ENCODE data around the gene PIPOX. TPM values are rescaled to one million over a fixed set of nuclear protein-coding genes. Genes with fewer than 3 reads are reported as not detected.

PIPOX gene
- total RNA-seq, result 1.3 TPM
- 0.96 TPM for polyA plus RNA-seq
- long read RNA-seq, donor 1, result 0 reads
- long read RNA-seq, donor 2, result 0 reads
- long read RNA-seq, donor 3, result 0 reads
- long read RNA-seq, donor 4, result 0 reads
- long read RNA-seq, donor 5, partial matches to known transcripts, result 8 of 9 reads
- long read RNA-seq, donor 5, other reads (novel, unspliced or antisense), result 0 of 9 reads
- long read RNA-seq, donor 6, result 0 reads
- long read RNA-seq, donor 7, result 0 reads
- long read RNA-seq, donor 8, result 0 reads
- long read RNA-seq, donor 9, result 0 reads
- long read RNA-seq, donor 10, result 0 reads

- WGBS, result 59% methylated on average over 13 of the region's 13 CpGs
- peak in 1 of 9 donors; percentile 10 for DNase-seq (ENCODE audit: low read depth in 6 of 9, low spot score in 9 of 9)
- Histone ChIP-seq H3K4me1 (ENCODE audit: control insufficient read depth in 2 of 2, insufficient read depth in 2 of 2, low read length in 2 of 2) (peaks cover 0 to 10% of the 10 kb centered on the region in 2 donors), H3K4me3 (ENCODE audit: low read length in 2 of 2) (no peak within 1 kb of the TSS), H3K27me3 (ENCODE audit: control insufficient read depth in 2 of 2, insufficient read depth in 1 of 2, low read length in 1 of 2) (peaks cover 0 to 14% of the 10 kb centered on the region in 2 donors), H3K36me3 (ENCODE audit: control insufficient read depth in 2 of 2, insufficient read depth in 2 of 2, low read length in 1 of 2) (no peaks in the 10 kb centered on the region), H3K27ac (ENCODE audit: low read depth in 1 of 2, low read length in 1 of 2) (peak within 1 kb of the TSS in 1 of 2 donors; percentile 32), H3K9me3 (ENCODE audit: control insufficient read depth in 2 of 2, insufficient read depth in 1 of 2, low read length in 1 of 2) (no peaks in the 10 kb centered on the region)
Observed at GRCh38 chr17:29042679-29043538, at the start of gene PIPOX. PIPOX (plus strand) TSS chr17:29043141; CDS start chr17:29043226, 85 bp downstream.

DNA sequence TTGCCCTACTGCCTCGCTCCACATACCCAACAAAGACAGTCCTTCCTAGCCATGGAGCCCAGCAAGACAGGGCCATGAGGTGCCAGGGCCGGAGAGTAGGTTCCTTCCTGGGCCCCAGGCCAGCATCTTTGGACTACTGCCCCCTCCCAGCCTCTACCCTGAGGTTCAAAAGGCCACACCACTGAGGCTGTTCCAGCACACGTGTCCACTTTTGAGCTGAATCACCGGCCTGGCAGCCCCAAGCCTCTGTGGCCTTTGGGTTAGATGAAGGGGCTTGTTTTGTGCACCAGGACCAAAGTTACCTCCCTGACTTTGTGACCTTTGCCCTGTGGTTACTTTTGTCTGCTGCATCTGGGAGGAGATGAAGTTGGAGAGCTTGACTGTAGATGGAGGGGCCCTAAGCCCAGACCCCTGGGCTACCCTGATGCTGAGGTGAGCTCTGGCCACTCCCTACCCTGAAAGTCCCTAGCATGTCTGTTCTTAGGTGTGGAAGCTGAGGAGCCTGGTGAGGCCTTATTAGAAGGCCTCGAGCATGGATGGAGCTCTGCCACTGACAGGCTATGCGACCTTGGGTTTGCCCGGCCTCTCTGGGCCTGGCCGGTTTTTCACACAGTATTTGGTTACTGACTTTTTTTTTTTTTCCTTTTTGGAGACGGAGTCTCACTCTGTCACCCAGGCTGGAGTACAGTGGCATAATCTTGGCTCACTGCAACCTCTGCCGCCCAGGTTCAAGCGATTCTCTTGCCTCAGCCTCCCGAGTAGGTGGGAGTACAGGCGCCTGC lies 49.1 kb upstream of the PIPOX start:
- Histone ChIP-seq H3K27me3 (ENCODE audit: control insufficient read depth in 2 of 2, insufficient read depth in 1 of 2, low read length in 1 of 2) (peaks cover 0 to 22% of the 10 kb centered on the region in 2 donors), H3K9me3 (ENCODE audit: control insufficient read depth in 2 of 2, insufficient read depth in 1 of 2, low read length in 1 of 2) (no peaks in the 10 kb centered on the region), H3K4me1 (ENCODE audit: control insufficient read depth in 2 of 2, insufficient read depth in 2 of 2, low read length in 2 of 2) (no peaks in the 10 kb centered on the region), H3K27ac (ENCODE audit: low read depth in 1 of 2, low read length in 1 of 2) (no peak overlapping the region), H3K4me3 (ENCODE audit: low read length in 2 of 2) (no peak overlapping the region), H3K36me3 (ENCODE audit: control insufficient read depth in 2 of 2, insufficient read depth in 2 of 2, low read length in 1 of 2) (no peaks in the 10 kb centered on the region)
- no peak for DNase-seq (ENCODE audit: low read depth in 6 of 9, low spot score in 9 of 9)
- WGBS, result 93% methylated on average over 13 of the region's 13 CpGs

DNA sequence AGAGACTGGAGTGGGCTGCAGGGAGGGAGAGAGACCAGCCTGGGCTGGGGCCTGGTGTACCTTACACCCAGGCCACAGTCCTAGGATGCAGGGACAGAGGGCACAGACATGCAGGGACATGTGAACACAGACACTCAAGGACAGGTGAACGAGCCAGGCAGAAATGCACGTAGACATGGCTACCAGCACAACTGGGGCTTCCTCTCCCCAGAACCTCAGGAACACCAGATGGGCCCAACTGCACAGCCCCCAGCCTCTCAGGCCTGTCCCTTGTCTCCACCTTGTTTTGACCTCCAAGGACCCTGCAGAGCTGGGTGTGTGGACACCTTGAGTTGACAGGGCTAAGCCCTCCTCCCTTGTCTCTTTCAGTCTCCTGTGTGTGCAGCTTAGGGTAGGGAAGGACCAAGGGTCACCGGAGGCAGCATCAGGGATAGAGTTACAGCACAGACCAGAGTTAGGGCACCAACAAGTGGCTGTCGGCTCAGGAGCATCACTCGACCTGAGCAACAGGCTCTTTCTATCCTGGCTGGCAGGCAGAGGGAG lies 46.3 kb upstream of the PIPOX start:
- no peaks in the 10 kb centered on the region for H3K36me3 ChIP-seq (ENCODE audit: control insufficient read depth in 2 of 2, insufficient read depth in 2 of 2, low read length in 1 of 2)
- no peak overlapping the region for H3K4me3 ChIP-seq (ENCODE audit: low read length in 2 of 2)
- no peaks in the 10 kb centered on the region for H3K4me1 ChIP-seq (ENCODE audit: control insufficient read depth in 2 of 2, insufficient read depth in 2 of 2, low read length in 2 of 2)
- DNase-seq (ENCODE audit: low read depth in 6 of 9, low spot score in 9 of 9), result no peak
- H3K27me3 ChIP-seq (ENCODE audit: control insufficient read depth in 2 of 2, insufficient read depth in 1 of 2, low read length in 1 of 2), result peaks cover 0 to 37% of the 10 kb centered on the region in 2 donors
- no peaks in the 10 kb centered on the region for H3K9me3 ChIP-seq (ENCODE audit: control insufficient read depth in 2 of 2, insufficient read depth in 1 of 2, low read length in 1 of 2)
- no peak overlapping the region for H3K27ac ChIP-seq (ENCODE audit: low read depth in 1 of 2, low read length in 1 of 2)
- WGBS, result 70% methylated on average over 5 of the region's 5 CpGs

DNA sequence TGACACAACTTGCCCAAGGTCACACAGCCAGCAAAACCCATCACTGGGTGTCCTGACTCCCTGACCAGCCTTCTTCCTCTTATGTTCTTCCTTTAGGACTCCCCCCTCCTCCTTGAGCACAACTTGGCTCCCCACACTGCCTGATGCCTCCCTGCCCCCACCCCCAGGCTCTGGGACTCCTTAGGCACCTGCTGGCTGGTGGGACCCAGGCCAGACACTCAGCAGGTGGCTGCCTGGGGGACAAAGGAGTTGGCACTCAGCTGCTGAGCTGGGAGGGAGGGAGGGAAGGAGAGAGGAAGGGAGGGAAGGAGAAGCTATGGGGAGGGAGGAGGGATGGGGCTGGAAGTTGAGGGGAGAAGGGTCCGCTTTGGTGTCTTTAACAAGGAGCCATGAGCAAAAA lies 45.1 kb upstream of the PIPOX start:
- Histone ChIP-seq H3K4me1 (ENCODE audit: control insufficient read depth in 2 of 2, insufficient read depth in 2 of 2, low read length in 2 of 2) (no peaks in the 10 kb centered on the region), H3K4me3 (ENCODE audit: low read length in 2 of 2) (no peak overlapping the region), H3K9me3 (ENCODE audit: control insufficient read depth in 2 of 2, insufficient read depth in 1 of 2, low read length in 1 of 2) (no peaks in the 10 kb centered on the region), H3K27ac (ENCODE audit: low read depth in 1 of 2, low read length in 1 of 2) (no peak overlapping the region), H3K27me3 (ENCODE audit: control insufficient read depth in 2 of 2, insufficient read depth in 1 of 2, low read length in 1 of 2) (peaks cover 1 to 46% of the 10 kb centered on the region in 2 donors), H3K36me3 (ENCODE audit: control insufficient read depth in 2 of 2, insufficient read depth in 2 of 2, low read length in 1 of 2) (no peaks in the 10 kb centered on the region)
- DNase-seq (ENCODE audit: low read depth in 6 of 9, low spot score in 9 of 9), result no peak
- WGBS, result 100% methylated on average over 1 of the region's 1 CpG

- no peak for DNase-seq (ENCODE audit: low read depth in 6 of 9, low spot score in 9 of 9)
- Histone ChIP-seq H3K9me3 (ENCODE audit: control insufficient read depth in 2 of 2, insufficient read depth in 1 of 2, low read length in 1 of 2) (peaks cover 1 to 6% of the 10 kb centered on the region in 2 donors), H3K4me3 (ENCODE audit: low read length in 2 of 2) (no peak overlapping the region), H3K27me3 (ENCODE audit: control insufficient read depth in 2 of 2, insufficient read depth in 1 of 2, low read length in 1 of 2) (peaks cover 13 to 60% of the 10 kb centered on the region in 2 donors), H3K27ac (ENCODE audit: low read depth in 1 of 2, low read length in 1 of 2) (no peak overlapping the region), H3K4me1 (ENCODE audit: control insufficient read depth in 2 of 2, insufficient read depth in 2 of 2, low read length in 2 of 2) (no peaks in the 10 kb centered on the region), H3K36me3 (ENCODE audit: control insufficient read depth in 2 of 2, insufficient read depth in 2 of 2, low read length in 1 of 2) (no peaks in the 10 kb centered on the region)
- 66% methylated on average over 5 of the region's 5 CpGs for WGBS
Observed at GRCh38 chr17:28999206-28999605, 43.7 kb upstream of the PIPOX start.

GRCh38 chr17:29000973-29001372 lies 42.0 kb upstream of the PIPOX start:
- Histone ChIP-seq H3K27ac (ENCODE audit: low read depth in 1 of 2, low read length in 1 of 2) (no peak overlapping the region), H3K9me3 (ENCODE audit: control insufficient read depth in 2 of 2, insufficient read depth in 1 of 2, low read length in 1 of 2) (peaks cover 1 to 6% of the 10 kb centered on the region in 2 donors), H3K4me3 (ENCODE audit: low read length in 2 of 2) (no peak overlapping the region), H3K4me1 (ENCODE audit: control insufficient read depth in 2 of 2, insufficient read depth in 2 of 2, low read length in 2 of 2) (peaks cover 0 to under 1% of the 10 kb centered on the region in 2 donors), H3K36me3 (ENCODE audit: control insufficient read depth in 2 of 2, insufficient read depth in 2 of 2, low read length in 1 of 2) (no peaks in the 10 kb centered on the region), H3K27me3 (ENCODE audit: control insufficient read depth in 2 of 2, insufficient read depth in 1 of 2, low read length in 1 of 2) (peaks cover 29 to 74% of the 10 kb centered on the region in 2 donors)
- 86% methylated on average over 5 of the region's 5 CpGs for WGBS
- DNase-seq (ENCODE audit: low read depth in 6 of 9, low spot score in 9 of 9), result no peak

GRCh38 chr17:29002811-29003210 lies 40.1 kb upstream of the PIPOX start:
- DNase-seq (ENCODE audit: low read depth in 6 of 9, low spot score in 9 of 9), result no peak
- Histone ChIP-seq H3K27me3 (ENCODE audit: control insufficient read depth in 2 of 2, insufficient read depth in 1 of 2, low read length in 1 of 2) (peaks cover 35 to 81% of the 10 kb centered on the region in 2 donors), H3K4me1 (ENCODE audit: control insufficient read depth in 2 of 2, insufficient read depth in 2 of 2, low read length in 2 of 2) (peaks cover 0 to 4% of the 10 kb centered on the region in 2 donors), H3K9me3 (ENCODE audit: control insufficient read depth in 2 of 2, insufficient read depth in 1 of 2, low read length in 1 of 2) (peaks cover 1 to 6% of the 10 kb centered on the region in 2 donors), H3K4me3 (ENCODE audit: low read length in 2 of 2) (no peak overlapping the region), H3K27ac (ENCODE audit: low read depth in 1 of 2, low read length in 1 of 2) (no peak overlapping the region), H3K36me3 (ENCODE audit: control insufficient read depth in 2 of 2, insufficient read depth in 2 of 2, low read length in 1 of 2) (no peaks in the 10 kb centered on the region)
- 56% methylated on average over 4 of the region's 4 CpGs for WGBS

DNA sequence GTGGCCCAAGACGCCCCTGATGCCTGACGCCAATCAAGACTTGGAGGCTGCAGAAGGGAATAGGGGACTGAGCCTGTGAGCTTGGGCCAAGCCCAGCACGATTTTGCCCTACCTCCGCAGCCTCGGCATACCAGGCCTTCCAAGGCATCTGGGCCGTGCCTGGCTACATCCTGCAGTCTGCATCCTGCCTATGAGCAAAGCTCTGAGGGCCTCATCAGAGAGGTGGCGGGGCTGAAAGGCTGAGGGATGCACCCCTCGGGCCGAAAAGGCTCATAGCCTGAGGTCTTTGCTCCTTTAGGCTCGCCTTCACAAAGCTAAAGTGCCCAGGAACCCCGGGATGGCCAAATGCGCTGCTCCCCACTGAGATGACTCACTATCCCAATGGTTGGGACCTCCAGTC lies 39.7 kb upstream of the PIPOX start:
- H3K4me1 ChIP-seq (ENCODE audit: control insufficient read depth in 2 of 2, insufficient read depth in 2 of 2, low read length in 2 of 2), result peaks cover 0 to 4% of the 10 kb centered on the region in 2 donors
- H3K27me3 ChIP-seq (ENCODE audit: control insufficient read depth in 2 of 2, insufficient read depth in 1 of 2, low read length in 1 of 2), result peaks cover 35 to 85% of the 10 kb centered on the region in 2 donors
- H3K27ac ChIP-seq (ENCODE audit: low read depth in 1 of 2, low read length in 1 of 2), result no peak overlapping the region
- H3K4me3 ChIP-seq (ENCODE audit: low read length in 2 of 2), result no peak overlapping the region
- no peaks in the 10 kb centered on the region for H3K36me3 ChIP-seq (ENCODE audit: control insufficient read depth in 2 of 2, insufficient read depth in 2 of 2, low read length in 1 of 2)
- 75% methylated on average over 12 of the region's 12 CpGs for WGBS
- peaks cover 1 to 6% of the 10 kb centered on the region in 2 donors for H3K9me3 ChIP-seq (ENCODE audit: control insufficient read depth in 2 of 2, insufficient read depth in 1 of 2, low read length in 1 of 2)
- DNase-seq (ENCODE audit: low read depth in 6 of 9, low spot score in 9 of 9), result no peak

All from thymus (tissue), 14 donors.